Keratinocyte (primary cell): ENCODE measurements around the gene PAPSS2. TPM values are rescaled to one million over a fixed set of nuclear protein-coding genes. Genes with fewer than 3 reads are reported as not detected.
"Not testable (repeated sequence)": the region's sequence is repeated elsewhere in the genome, so short reads cannot be mapped to it uniquely, and the experiment has no call there.

Experiments used
- DNase-seq: peaks from one replicate; pipeline ENCODE4 v3.0.0-alpha.2; 2011; ENCODE audit warnings: low read depth, missing footprints, low spot score
- FAIRE-seq: peaks from 2 replicates; lab custom pipeline; 2011; peaks lifted over from hg19 to GRCh38; lab: Jason Lieb, UNC
- H2AFZ ChIP-seq: 2 replicates; pipeline ENCODE4 v1.6.0; 2012; ENCODE audit warnings: low read length, control low read depth, inconsistent platforms; ENCODE audit not compliant: control insufficient read depth
- H3K27ac ChIP-seq: 2 replicates; pipeline ENCODE4 v1.5.1; 2011; ENCODE audit warnings: low read length; ENCODE audit not compliant: control insufficient read depth, insufficient read depth
- H3K27me3 ChIP-seq: 3 replicates; pipeline ENCODE4 v1.6.0; 2011; ENCODE audit warnings: low read length; ENCODE audit not compliant: control insufficient read depth, insufficient read depth; ENCODE audit errors: extremely low read depth
- H3K36me3 ChIP-seq, 2 experiments: 2 replicates in 1 of 2; 3 replicates in 1 of 2; pipeline ENCODE4 v1.5.1; 2011; ENCODE audit warnings: low read length in 2 of 2, mild to moderate bottlenecking in 1 of 2; ENCODE audit not compliant: control insufficient read depth in 2 of 2, insufficient read depth in 2 of 2; ENCODE audit errors: extremely low read depth in 1 of 2
- H3K4me1 ChIP-seq: 3 replicates; pipeline ENCODE4 v1.5.1; 2011; ENCODE audit warnings: low read length; ENCODE audit not compliant: control insufficient read depth, insufficient read depth; ENCODE audit errors: extremely low read depth
- H3K4me2 ChIP-seq: 3 replicates; pipeline ENCODE4 v1.6.0; 2011; ENCODE audit warnings: low read depth, low read length; ENCODE audit not compliant: control insufficient read depth, insufficient read depth; ENCODE audit errors: extremely low read depth
- H3K4me3 ChIP-seq, 3 experiments: fragments of 200-600 bp in 1 of 3; sonication (generic) in 1 of 3; 2 replicates in 2 of 3; 3 replicates in 1 of 3; pipeline ENCODE4 v1.5.1; 2011 to 2016; ENCODE audit warnings: low read length in 3 of 3, mild to moderate bottlenecking in 3 of 3, control low read depth in 2 of 3, inconsistent platforms in 1 of 3, low read depth in 1 of 3, mixed read lengths in 1 of 3, mixed run types in 1 of 3, moderate library complexity in 1 of 3; ENCODE audit not compliant: control insufficient read depth in 2 of 3, insufficient read depth in 2 of 3; ENCODE audit errors: extremely low read depth in 1 of 3
- H3K79me2 ChIP-seq: 2 replicates; pipeline ENCODE4 v1.6.0; 2012; ENCODE audit warnings: low read length; ENCODE audit not compliant: control insufficient read depth, insufficient read depth
- H3K9ac ChIP-seq: 3 replicates; pipeline ENCODE4 v1.6.0; 2011; ENCODE audit warnings: low read length; ENCODE audit not compliant: control insufficient read depth, insufficient read depth; ENCODE audit errors: extremely low read depth
- H3K9me1 ChIP-seq: 3 replicates; pipeline ENCODE4 v1.6.0; 2011; ENCODE audit warnings: low read length; ENCODE audit not compliant: control insufficient read depth, insufficient read depth; ENCODE audit errors: extremely low read depth
- H3K9me3 ChIP-seq: 2 replicates; pipeline ENCODE4 v1.5.1; 2012; ENCODE audit warnings: low read depth, low read length; ENCODE audit not compliant: control insufficient read depth
- H4K20me1 ChIP-seq: 3 replicates; pipeline ENCODE4 v1.6.0; 2011; ENCODE audit warnings: low read length; ENCODE audit not compliant: control insufficient read depth, insufficient read depth; ENCODE audit errors: extremely low read depth
- EZH2 ChIP-seq: IDR thresholded peaks from one replicate; pipeline ENCODE4 v1.6.1; 2012; ENCODE audit warnings: inconsistent platforms, mild to moderate bottlenecking, low read length, moderate library complexity
- dilution Hi-C: fragments of 300-500 bp; cut with MboI; formaldehyde crosslinking; loops from one replicate; pipeline ENCODE4 v1.7.0; 2020; ENCODE audit warnings: low sequenced_read_pairs; ENCODE audit not compliant: extremely low pct_ligation_motif_present
- polyA plus RNA-seq, 5 experiments: library from polyadenylated mRNA; depleted of rRNA in 3 of 5; stranded (reverse) in 3 of 5; stranded (forward) in 1 of 5; unstranded in 1 of 5; fragments of >200 nt; gene quantifications; 1 replicate in 1 of 5; 2 replicates in 3 of 5; 3 replicates in 1 of 5; pipeline versions ENCODE4 v1.2.1 to v1.2.3, GENCODE V29; 2011 to 2012; ENCODE audit warnings: missing spikeins in 2 of 5, low read depth in 1 of 5, low replicate concordance in 1 of 5
- TF ChIP-seq, protein P1 (sequence below), 3 experiments: IDR thresholded peaks in 1 of 3; conservative IDR thresholded peaks in 1 of 3; optimal IDR thresholded peaks in 1 of 3; 2 replicates in 2 of 3; 3 replicates in 1 of 3; pipeline versions ENCODE3 to v1.5.1; 2011; ENCODE audit warnings: low read length in 3 of 3, mild to moderate bottlenecking in 3 of 3, moderate library complexity in 2 of 3, control low read depth in 1 of 3, inconsistent platforms in 1 of 3; ENCODE audit not compliant: insufficient read depth in 2 of 3; ENCODE audit errors: extremely low read depth in 1 of 3

PAPSS2 gene
- polyA plus RNA-seq, 1 donor (not counting 4 experiments of a cell fraction or from before 2014, with no cell fraction given): 1.1 TPM

DNA sequence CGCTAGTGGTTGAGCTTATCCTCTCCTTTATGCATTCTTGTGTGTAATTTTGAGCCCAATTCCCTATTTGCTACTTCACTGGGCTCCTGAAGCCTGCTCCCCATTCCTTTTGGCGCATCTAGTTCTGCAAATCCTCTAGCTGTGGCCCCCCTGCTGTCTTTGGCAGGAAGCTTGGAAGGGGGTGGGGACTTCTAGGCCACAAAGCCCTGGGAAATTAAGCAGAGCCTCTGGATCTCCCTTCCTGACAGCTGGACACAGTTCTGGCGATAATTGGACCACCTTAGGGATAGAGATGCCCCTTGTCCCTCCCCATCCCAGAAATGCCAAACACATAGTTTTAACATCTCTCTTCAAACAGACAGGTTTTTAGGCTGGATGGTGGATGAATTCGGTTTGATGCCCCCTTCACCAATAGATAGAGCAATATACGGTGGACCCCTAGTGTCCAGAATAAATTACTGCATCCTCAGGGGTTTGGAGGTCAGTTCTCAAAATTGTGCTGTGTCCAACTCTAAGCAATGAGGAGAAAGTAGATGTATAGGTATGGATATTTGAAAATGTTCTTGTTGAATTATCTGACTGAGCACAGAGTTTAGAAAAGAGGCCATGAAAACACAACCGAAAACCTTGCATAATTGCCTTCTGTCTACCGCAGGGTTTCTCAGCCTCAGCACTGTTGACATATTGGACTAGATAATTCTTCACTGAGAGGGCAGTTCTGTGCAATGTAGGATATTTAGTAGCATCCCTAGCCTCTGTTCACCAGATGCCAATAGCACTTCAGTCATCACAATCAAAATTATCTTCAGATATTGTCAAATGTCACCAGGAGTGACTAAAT is 75.5 kb downstream of the PAPSS2 start:
- no peak overlapping the region for H3K4me2 ChIP-seq
- H3K27ac ChIP-seq: no peak overlapping the region

DNA sequence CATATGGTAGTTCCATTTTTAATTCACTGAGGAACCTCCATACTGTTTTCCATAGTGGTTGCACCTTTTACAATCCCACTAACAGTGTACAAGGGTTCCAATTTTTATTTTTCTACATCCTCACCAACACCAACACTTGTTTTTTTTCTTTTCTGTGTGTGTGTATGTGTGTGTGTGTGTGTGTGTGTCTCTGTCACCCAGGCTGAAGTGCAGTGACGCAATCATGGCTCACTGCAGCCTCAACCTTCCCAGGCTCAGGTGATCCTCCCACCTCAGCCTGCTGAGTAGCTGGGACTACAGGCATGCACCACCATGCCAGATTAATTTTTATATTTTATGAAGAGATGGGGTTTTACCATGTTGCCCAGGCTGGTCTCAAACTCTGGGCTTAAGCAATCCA is 78.6 kb downstream of the PAPSS2 start:
- not testable (repeated sequence) for FAIRE-seq, H3K4me3 ChIP-seq, H4K20me1 ChIP-seq, DNase-seq, H3K4me2 ChIP-seq, H3K9me3 ChIP-seq, H3K9ac ChIP-seq, H3K79me2 ChIP-seq, H3K27ac ChIP-seq, H2AFZ ChIP-seq, H3K27me3 ChIP-seq, H3K4me1 ChIP-seq, H3K9me1 ChIP-seq, H3K36me3 ChIP-seq
- dilution Hi-C loops: loop anchor here (10.0 kb wide), 1 partner anchor 183 kb away; no protein-coding TSS in a partner anchor

More for the DNA sequence above, 75.5 kb downstream of the PAPSS2 start:
- DNase-seq (no peak), FAIRE-seq (peak; percentile 86)
- Histone ChIP-seq H3K79me2 (no peaks in the 10 kb centered on the region), H3K4me3 (no peak overlapping the region), H3K27me3 (no peaks in the 10 kb centered on the region), H2AFZ (no peak overlapping the region), H3K9me1 (no peaks in the 10 kb centered on the region), H3K36me3 (no peaks in the 10 kb centered on the region), H3K4me1 (peaks cover 3% of the 10 kb centered on the region), H3K9ac (no peak overlapping the region), H3K9me3 (no peaks in the 10 kb centered on the region), H4K20me1 (no peaks in the 10 kb centered on the region)
- TF ChIP-seq, protein P1, sequence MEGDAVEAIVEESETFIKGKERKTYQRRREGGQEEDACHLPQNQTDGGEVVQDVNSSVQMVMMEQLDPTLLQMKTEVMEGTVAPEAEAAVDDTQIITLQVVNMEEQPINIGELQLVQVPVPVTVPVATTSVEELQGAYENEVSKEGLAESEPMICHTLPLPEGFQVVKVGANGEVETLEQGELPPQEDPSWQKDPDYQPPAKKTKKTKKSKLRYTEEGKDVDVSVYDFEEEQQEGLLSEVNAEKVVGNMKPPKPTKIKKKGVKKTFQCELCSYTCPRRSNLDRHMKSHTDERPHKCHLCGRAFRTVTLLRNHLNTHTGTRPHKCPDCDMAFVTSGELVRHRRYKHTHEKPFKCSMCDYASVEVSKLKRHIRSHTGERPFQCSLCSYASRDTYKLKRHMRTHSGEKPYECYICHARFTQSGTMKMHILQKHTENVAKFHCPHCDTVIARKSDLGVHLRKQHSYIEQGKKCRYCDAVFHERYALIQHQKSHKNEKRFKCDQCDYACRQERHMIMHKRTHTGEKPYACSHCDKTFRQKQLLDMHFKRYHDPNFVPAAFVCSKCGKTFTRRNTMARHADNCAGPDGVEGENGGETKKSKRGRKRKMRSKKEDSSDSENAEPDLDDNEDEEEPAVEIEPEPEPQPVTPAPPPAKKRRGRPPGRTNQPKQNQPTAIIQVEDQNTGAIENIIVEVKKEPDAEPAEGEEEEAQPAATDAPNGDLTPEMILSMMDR (optimal IDR thresholded peaks at IDR 0.05 in 1 of 3, IDR thresholded peaks at IDR 0.05 in 1 of 3, conservative IDR thresholded peaks at IDR 0.05 in 1 of 3; ENCODE audit: extremely low read depth in 1 of 3, insufficient read depth in 2 of 3, low read length in 3 of 3): peak; percentile 62 to 68 (median 63)
- no peak for TF ChIP-seq EZH2
- dilution Hi-C loops: loop anchor here (5.0 to 10.0 kb wide), 2 partner anchors 78 to 180 kb away; partner anchors contain the start of gene PAPSS2
